OCI-LY1 (cell line): Measurements from ENCODE around the gene CRYBB3.

Source experiments
- H2AFZ ChIP-seq: fragments of 200-600 bp; sonication (generic), shearing (Covaris generic); 2 replicates; pipeline ENCODE4 v1.6.0; 2014; ENCODE audit warnings: antibody characterized with exemption, mild to moderate bottlenecking, low read length
- H3F3A ChIP-seq: fragments of 200-600 bp; sonication (generic), shearing (Covaris generic); 2 replicates; pipeline ENCODE4 v1.6.0; 2014; ENCODE audit warnings: mild to moderate bottlenecking, antibody characterized with exemption, low read length, moderate library complexity; ENCODE audit not compliant: insufficient read depth
- H3K27ac ChIP-seq: fragments of 200-600 bp; sonication (generic); 2 replicates; pipeline ENCODE4 v1.5.1; 2014; ENCODE audit warnings: low read length, mixed run types, mild to moderate bottlenecking, low read depth; ENCODE audit not compliant: poor library complexity, severe bottlenecking
- H3K27me3 ChIP-seq: fragments of 200-600 bp; sonication (generic); 2 replicates; pipeline ENCODE4 v1.6.0; 2014; ENCODE audit warnings: antibody characterized with exemption, mild to moderate bottlenecking, low read length, moderate library complexity; ENCODE audit not compliant: insufficient read depth
- H3K36me3 ChIP-seq: fragments of 200-600 bp; sonication (generic); 2 replicates; pipeline ENCODE4 v1.6.1; 2014; ENCODE audit warnings: mild to moderate bottlenecking, antibody characterized with exemption, low read length, moderate library complexity, mixed read lengths; ENCODE audit not compliant: insufficient read depth
- H3K4me1 ChIP-seq: fragments of 200-600 bp; sonication (generic); 2 replicates; pipeline ENCODE4 v1.5.1; 2014; ENCODE audit warnings: mild to moderate bottlenecking, low read length, moderate library complexity; ENCODE audit not compliant: insufficient read depth, severe bottlenecking
- H3K4me2 ChIP-seq: fragments of 200-600 bp; sonication (generic), shearing (Covaris generic); 2 replicates; pipeline ENCODE4 v1.6.1; 2014; ENCODE audit warnings: low read length
- H3K4me3 ChIP-seq: fragments of 200-600 bp; sonication (generic); 2 replicates; pipeline ENCODE4 v1.5.1; 2014; ENCODE audit warnings: low read length, low read depth, mild to moderate bottlenecking, mixed read lengths; ENCODE audit not compliant: poor library complexity, severe bottlenecking
- H3K79me2 ChIP-seq: fragments of 200-600 bp; shearing (Covaris generic); 2 replicates; pipeline ENCODE4 v1.6.1; 2016; ENCODE audit warnings: mixed run types, low read length, mixed read lengths; ENCODE audit not compliant: insufficient read depth
- H3K9ac ChIP-seq: fragments of 200-600 bp; sonication (generic), shearing (Covaris generic); 2 replicates; pipeline ENCODE4 v1.6.1; 2014; ENCODE audit warnings: mild to moderate bottlenecking, low read length, mixed read lengths
- H3K9me2 ChIP-seq: fragments of 200-600 bp; sonication (generic), shearing (Covaris generic); 2 replicates; pipeline ENCODE4 v1.6.1; 2014; ENCODE audit warnings: low read depth, mild to moderate bottlenecking, low read length, mixed read lengths
- H3K9me3 ChIP-seq: fragments of 200-600 bp; shearing (Covaris generic); 2 replicates; pipeline ENCODE4 v1.6.1; 2014; ENCODE audit warnings: low read length, mixed read lengths
- H4K20me1 ChIP-seq: fragments of 200-600 bp; sonication (generic), shearing (Covaris generic); 2 replicates; pipeline ENCODE4 v1.6.0; 2016; ENCODE audit warnings: mild to moderate bottlenecking, low read length; ENCODE audit not compliant: insufficient read depth
- EZH2 ChIP-seq: fragments of 200-600 bp; sonication (generic), shearing (Covaris generic); IDR thresholded peaks from 2 replicates; pipeline ENCODE4 v1.8.0; 2017; ENCODE audit warnings: borderline replicate concordance, mixed run types, mild to moderate bottlenecking, antibody characterized with exemption, low read length, moderate library complexity, mixed read lengths
- TF ChIP-seq, protein P1 (sequence below): fragments of 200-600 bp; sonication (generic), shearing (Covaris generic); IDR thresholded peaks from 2 replicates; pipeline ENCODE4 v1.5.1; 2017; ENCODE audit warnings: mild to moderate bottlenecking, antibody characterized with exemption, low read length, moderate library complexity, mixed read lengths

Gene CRYBB3

DNA sequence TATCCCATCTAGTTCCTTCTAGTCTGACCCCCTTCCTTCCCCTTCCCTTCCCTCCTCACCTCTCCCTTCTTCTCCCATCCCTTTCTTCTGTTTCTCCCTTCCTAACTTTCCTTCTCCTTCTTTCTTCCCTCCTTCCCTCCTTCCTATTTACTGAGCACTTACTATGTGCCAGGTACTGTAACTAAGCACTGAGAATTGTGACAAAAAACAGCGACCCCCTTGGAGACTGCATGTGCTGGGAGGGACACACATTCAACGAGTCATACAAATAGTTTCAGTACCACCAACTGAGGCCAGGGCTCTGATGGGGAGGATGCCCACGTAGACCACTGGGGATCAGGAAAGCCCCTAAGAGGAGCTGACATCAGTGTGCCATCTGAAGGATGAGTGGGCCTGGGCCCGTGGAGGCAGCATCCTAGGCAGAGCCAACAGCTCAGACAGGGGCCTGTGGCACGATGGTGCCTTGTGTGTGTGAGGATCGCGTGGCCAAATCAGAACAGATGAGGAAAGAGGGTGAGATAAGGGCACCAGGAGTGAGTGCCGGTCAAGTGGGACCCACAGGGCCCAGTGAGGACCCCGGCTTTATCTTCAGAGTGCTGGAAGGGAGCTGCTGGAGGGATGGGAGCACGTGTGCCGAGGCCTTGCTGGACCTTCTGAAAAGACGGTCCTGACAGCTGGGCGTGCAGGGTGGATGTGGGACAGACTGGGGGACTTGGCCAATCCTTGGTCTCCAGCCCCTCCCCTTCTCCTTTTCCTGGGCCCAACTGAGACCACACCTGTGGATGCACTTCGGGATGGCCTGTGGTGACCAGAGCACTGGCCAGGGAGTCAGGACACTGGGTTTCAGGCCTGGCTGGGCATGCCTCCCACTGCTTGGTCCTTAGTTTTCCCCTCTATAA lies 38.4 kb upstream of the CRYBB3 start:
- H3K4me3 ChIP-seq, result no peak overlapping the region
- TF ChIP-seq EZH2, result no peak
- TF ChIP-seq, protein P1, sequence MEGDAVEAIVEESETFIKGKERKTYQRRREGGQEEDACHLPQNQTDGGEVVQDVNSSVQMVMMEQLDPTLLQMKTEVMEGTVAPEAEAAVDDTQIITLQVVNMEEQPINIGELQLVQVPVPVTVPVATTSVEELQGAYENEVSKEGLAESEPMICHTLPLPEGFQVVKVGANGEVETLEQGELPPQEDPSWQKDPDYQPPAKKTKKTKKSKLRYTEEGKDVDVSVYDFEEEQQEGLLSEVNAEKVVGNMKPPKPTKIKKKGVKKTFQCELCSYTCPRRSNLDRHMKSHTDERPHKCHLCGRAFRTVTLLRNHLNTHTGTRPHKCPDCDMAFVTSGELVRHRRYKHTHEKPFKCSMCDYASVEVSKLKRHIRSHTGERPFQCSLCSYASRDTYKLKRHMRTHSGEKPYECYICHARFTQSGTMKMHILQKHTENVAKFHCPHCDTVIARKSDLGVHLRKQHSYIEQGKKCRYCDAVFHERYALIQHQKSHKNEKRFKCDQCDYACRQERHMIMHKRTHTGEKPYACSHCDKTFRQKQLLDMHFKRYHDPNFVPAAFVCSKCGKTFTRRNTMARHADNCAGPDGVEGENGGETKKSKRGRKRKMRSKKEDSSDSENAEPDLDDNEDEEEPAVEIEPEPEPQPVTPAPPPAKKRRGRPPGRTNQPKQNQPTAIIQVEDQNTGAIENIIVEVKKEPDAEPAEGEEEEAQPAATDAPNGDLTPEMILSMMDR, result no peak
- no peaks in the 10 kb centered on the region for H3K36me3 ChIP-seq
- H3K9me2 ChIP-seq, result no peaks in the 10 kb centered on the region
- H3K27me3 ChIP-seq, result peaks cover 5% of the 10 kb centered on the region; the same call in 1 of the 2 replicates
- H3K27ac ChIP-seq, result no peak overlapping the region
- H3K4me1 ChIP-seq, result no peaks in the 10 kb centered on the region
- no peaks in the 10 kb centered on the region for H3K9me3 ChIP-seq
- H3K4me2 ChIP-seq, result no peak overlapping the region
- no peak overlapping the region for H2AFZ ChIP-seq
- H3K79me2 ChIP-seq, result no peaks in the 10 kb centered on the region
- no peak overlapping the region for H3K9ac ChIP-seq
- H4K20me1 ChIP-seq, result no peaks in the 10 kb centered on the region
- no peaks in the 10 kb centered on the region for H3F3A ChIP-seq

DNA sequence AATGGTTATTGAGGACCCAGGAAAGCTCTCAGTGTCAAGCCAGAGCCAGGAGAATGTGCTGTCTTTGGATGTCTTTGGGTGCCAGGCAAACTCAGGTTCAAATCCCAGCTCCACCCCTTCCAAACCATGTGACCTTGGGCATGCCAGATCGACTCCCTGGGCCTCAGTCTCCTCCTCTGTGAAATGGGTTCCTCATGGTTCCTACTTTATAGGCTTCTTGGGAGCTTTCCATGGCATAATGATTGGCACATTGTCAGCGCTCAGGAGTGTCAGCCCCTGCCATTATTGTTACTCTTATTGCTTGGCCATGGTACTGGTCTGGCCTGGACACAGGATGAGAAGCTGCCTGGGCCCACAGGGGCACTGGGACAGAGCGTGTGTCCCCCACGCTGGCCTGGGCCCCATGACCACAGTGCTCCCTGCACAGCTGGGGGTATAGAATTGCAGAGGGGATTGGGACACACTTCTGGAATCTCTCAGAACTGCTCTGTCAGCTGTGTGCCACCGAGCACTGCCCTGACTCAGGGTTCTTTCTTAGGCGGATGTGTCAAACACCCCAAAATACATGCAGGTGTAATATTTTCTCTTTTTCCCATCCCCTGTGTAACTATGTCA lies 37.6 kb upstream of the CRYBB3 start:
- no peaks in the 10 kb centered on the region for H3K4me1 ChIP-seq
- H3K36me3 ChIP-seq, result no peaks in the 10 kb centered on the region
- TF ChIP-seq EZH2, result no peak
- TF ChIP-seq, protein P1, result no peak
- H3K9me2 ChIP-seq, result no peaks in the 10 kb centered on the region
- H3K4me3 ChIP-seq, result no peak overlapping the region
- no peak overlapping the region for H3K27ac ChIP-seq
- H2AFZ ChIP-seq, result no peak overlapping the region
- H3K9me3 ChIP-seq, result no peaks in the 10 kb centered on the region
- H3K27me3 ChIP-seq, result peaks cover 5% of the 10 kb centered on the region; the same call in 1 of the 2 replicates
- H3K4me2 ChIP-seq, result no peak overlapping the region
- H4K20me1 ChIP-seq, result no peaks in the 10 kb centered on the region
- no peaks in the 10 kb centered on the region for H3F3A ChIP-seq
- no peak overlapping the region for H3K9ac ChIP-seq
- no peaks in the 10 kb centered on the region for H3K79me2 ChIP-seq

DNA sequence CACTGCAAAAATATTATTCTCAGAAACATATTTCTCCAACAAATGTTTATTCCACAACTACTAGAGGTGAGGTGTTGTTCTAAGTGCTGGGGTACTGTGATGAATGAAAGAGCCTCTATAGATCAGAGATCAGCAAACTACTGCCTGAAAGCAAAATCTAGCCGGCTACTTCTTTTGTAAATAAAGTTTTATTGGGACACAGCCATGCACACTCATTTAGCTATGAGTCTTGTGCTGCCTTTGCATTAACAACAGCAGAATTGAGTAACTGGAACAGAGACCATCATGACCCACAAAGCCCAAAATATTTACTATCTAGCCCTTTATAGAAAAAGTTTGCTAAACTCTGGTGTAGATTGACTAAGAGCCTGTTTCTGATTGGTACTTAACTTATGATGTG lies 37.1 kb upstream of the CRYBB3 start:
- Histone ChIP-seq H3K27me3 (peaks cover 5% of the 10 kb centered on the region; the same call in 1 of the 2 replicates), H3K4me3 (no peak overlapping the region), H3F3A (no peaks in the 10 kb centered on the region), H2AFZ (no peak overlapping the region), H3K79me2 (no peaks in the 10 kb centered on the region), H3K27ac (no peak overlapping the region), H4K20me1 (no peaks in the 10 kb centered on the region), H3K4me1 (no peaks in the 10 kb centered on the region), H3K9me2 (no peaks in the 10 kb centered on the region), H3K4me2 (no peak overlapping the region), H3K9ac (no peak overlapping the region), H3K9me3 (no peaks in the 10 kb centered on the region), H3K36me3 (no peaks in the 10 kb centered on the region)
- no peak for TF ChIP-seq EZH2
- TF ChIP-seq, protein P1, result no peak
